ENCODE measurements around the gene ANKRD28. TPM values are rescaled to one million over a fixed set of nuclear protein-coding genes. Genes with fewer than 3 reads are reported as not detected.

The ANKRD28 gene
- total RNA-seq (2022; extraction: Qiagen RNA extraction; ENCODE audit: low read depth), result 46.8 to 72.4 TPM (median 58.8 TPM) in 5 replicates

GRCh38 chr3:15797642-15798303 is at the start of gene ANKRD28:
Gene ANKRD28 (minus strand): TSS chr3:15797979. CDS start chr3:15796521, 1,458 bp downstream.

Other genes with a start within 250 kb of the ANKRD28 start
- gene HACL1, start 196.4 kb downstream of the ANKRD28 start, total RNA-seq (2022; extraction: Qiagen RNA extraction; ENCODE audit: low read depth), result 21.9 to 28.9 TPM (median 23.7 TPM) in 5 replicates
- gene BTD, start 196.2 kb downstream of the ANKRD28 start, total RNA-seq (2022; extraction: Qiagen RNA extraction; ENCODE audit: low read depth), result 14.9 to 17.3 TPM (median 16.3 TPM) in 5 replicates